Esophagus squamous epithelium (tissue), 5 donors: Measurements from ENCODE around the gene SEPTIN5. TPM values are rescaled to one million over a fixed set of nuclear protein-coding genes. Genes with fewer than 3 reads are reported as not detected.

Source experiments
- DNase-seq: peaks from one replicate; lab custom pipeline; 2025; lab: John Stamatoyannopoulos, UW
- H3K27ac ChIP-seq, 4 donors: fragments of 200-600 bp; sonication (generic); one replicate each; pipeline ENCODE4 v1.5.1; 2016 to 2019; ENCODE audit warnings: mild to moderate bottlenecking in 1 of 4
- H3K27me3 ChIP-seq, 4 donors: fragments of 200-600 bp; sonication (generic); 1 replicate in 3 of 4; 2 replicates in 1 of 4; pipeline versions ENCODE4 v1.5.1 to v1.6.0; 2017 to 2021; ENCODE audit warnings: antibody characterized with exemption in 1 of 4
- H3K36me3 ChIP-seq, 3 donors: fragments of 200-600 bp; sonication (generic); one replicate each; pipeline ENCODE4 v1.5.1; 2016 to 2019
- H3K4me1 ChIP-seq, 3 donors: fragments of 200-600 bp; sonication (generic); one replicate each; pipeline ENCODE4 v1.5.1; 2017 to 2019
- H3K4me3 ChIP-seq, 4 donors: fragments of 200-600 bp; sonication (generic); 1 replicate in 3 of 4; 2 replicates in 1 of 4; pipeline ENCODE4 v1.5.1; 2016 to 2019; ENCODE audit warnings: mild to moderate bottlenecking in 2 of 4, moderate library complexity in 1 of 4
- H3K9me3 ChIP-seq, 3 donors: fragments of 200-600 bp; sonication (generic); one replicate each; pipeline ENCODE4 v1.5.1; 2016 to 2019
- CTCF ChIP-seq, 6 experiments: fragments of 450-650 bp in 4 of 6; fragments of 200-600 bp in 2 of 6; sonication (generic) in 2 of 6; IDR thresholded peaks; one replicate each; pipeline ENCODE4 v1.5.1; 2016 to 2019; ENCODE audit warnings: antibody characterized with exemption in 6 of 6, mild to moderate bottlenecking in 4 of 6, moderate library complexity in 4 of 6
- POLR2A ChIP-seq, 4 donors: fragments of 450-650 bp; IDR thresholded peaks; one replicate each; pipeline ENCODE4 v1.6.1; 2017; ENCODE audit warnings: antibody characterized with exemption in 4 of 4, mild to moderate bottlenecking in 4 of 4, moderate library complexity in 3 of 4
- whole genome bisulfite sequencing, 2 donors: methylation state at CpG; one replicate each; pipeline ENCODE4 v1.1.5; 2018; 5-methylcytosine and 5-hydroxymethylcytosine counted together
- intact Hi-C: fragments of 100-400 bp; cut with DNase I; formaldehyde crosslinking; loops from one replicate; pipeline ENCODE4 v1.15.0; 2022
- total RNA-seq, 4 donors: library from RNA; depleted of rRNA; stranded (reverse); fragments of >200 nt; gene quantifications; one replicate each; pipeline ENCODE4 v1.1.0, GENCODE V29; 2016
- donor health status: DM: yes; HTN: yes; CAD: no.

SEPTIN5 gene
- total RNA-seq, 4 donors from 2014 or later = 19.8 to 69.7 (median 36.3) TPM

DNA sequence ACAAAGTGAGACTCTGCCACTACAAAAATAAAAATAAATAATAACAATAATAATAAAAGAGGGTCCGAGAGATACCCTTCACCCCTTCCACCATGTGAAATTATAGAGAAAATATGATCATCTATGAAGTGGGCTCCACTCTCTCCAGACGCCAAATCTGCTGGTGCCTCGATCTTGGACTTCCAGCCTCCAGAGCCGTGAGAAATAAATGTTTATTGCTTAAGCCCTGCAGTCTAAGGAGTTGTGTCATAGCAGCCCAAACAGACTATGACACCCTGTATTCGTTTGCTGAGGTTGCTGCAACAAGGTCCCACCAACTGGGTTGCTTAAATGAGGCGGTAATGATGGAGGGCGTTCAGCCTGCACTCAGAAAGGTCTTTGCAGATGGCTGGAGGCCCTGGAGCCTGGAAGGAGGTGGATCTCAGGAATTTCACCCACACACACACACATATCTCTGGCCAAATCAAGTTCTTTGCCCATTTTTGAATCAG is 7.6 kb upstream of the SEPTIN5 start:
- no peak overlapping the region for H3K4me3 ChIP-seq
- no peaks in the 10 kb centered on the region for H3K9me3 ChIP-seq
- no peak for DNase-seq
- no peak overlapping the region for H3K27ac ChIP-seq
- peaks cover 0 to 26% (median 0%) of the 10 kb centered on the region in 4 donors for H3K27me3 ChIP-seq
- H3K4me1 ChIP-seq = peaks cover 0 to 8% (median 0%) of the 10 kb centered on the region in 3 donors
- TF ChIP-seq POLR2A (IDR thresholded peaks at IDR 0.05) (no peak), CTCF (IDR thresholded peaks at IDR 0.05) (no peak)
- intact Hi-C loops = no loop called here
- 78 to 81% methylated on average over 6 to 7 of the region's 7 CpGs for WGBS, 2 donors
- H3K36me3 ChIP-seq = no peaks in the 10 kb centered on the region

DNA sequence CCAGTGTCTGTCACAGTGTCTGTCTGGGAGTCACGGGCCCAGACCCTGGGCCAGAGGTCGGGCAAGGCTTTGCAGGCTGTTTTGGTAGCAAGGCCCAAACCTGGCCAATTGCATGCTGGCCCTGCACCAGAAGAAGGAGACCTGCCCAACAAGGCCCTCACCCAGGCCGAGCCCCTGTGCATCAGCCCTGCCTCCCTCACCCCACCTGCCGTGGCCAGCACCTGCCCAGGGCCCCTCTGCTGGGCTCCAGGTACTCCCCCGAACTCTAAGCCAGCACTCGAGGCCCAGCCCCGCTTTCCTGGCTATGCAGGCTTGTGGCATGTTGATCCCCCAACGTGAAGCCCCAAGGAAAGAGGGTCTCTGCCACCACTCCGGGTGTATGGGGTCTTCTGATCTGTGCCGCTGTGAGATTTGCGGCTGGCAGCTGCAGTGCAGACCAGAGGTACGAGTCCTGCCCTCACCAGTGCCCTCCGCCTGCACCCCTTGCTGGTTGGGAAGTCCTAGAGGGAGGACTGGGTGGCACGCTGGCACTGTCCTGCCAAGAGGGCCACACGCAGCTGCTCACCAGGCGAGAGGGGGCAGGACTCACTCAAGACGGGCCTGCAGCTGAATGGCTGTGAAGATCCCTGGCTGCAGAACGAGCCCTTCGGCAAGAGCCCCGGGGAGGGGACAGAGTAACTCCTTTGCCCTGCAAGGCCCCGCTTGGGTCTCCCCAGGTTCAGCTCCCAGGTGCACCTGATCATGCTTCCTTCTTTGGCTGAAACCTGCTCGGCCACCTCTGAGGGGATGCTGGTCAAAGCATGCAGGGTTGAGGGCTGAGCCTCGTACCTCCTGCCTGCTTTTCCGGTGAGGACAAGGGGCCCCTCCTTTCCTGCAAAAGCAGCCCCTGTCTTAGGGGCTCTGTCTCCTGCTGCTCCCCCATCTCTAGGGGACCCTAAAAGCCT is 6.7 kb upstream of the SEPTIN5 start:
- peaks cover 0 to 26% (median 0%) of the 10 kb centered on the region in 4 donors for H3K27me3 ChIP-seq
- no peak for DNase-seq
- H3K36me3 ChIP-seq = no peaks in the 10 kb centered on the region
- no peak overlapping the region for H3K27ac ChIP-seq
- peaks cover 0 to 13% (median 0%) of the 10 kb centered on the region in 3 donors for H3K4me1 ChIP-seq
- H3K9me3 ChIP-seq = no peaks in the 10 kb centered on the region
- no peak for TF ChIP-seq POLR2A (IDR thresholded peaks at IDR 0.05)
- TF ChIP-seq CTCF (IDR thresholded peaks at IDR 0.05) = no peak
- intact Hi-C loops = no loop called here
- no peak overlapping the region for H3K4me3 ChIP-seq
- WGBS, 2 donors = 91 to 93% methylated on average over 4 to 8 of the region's 24 CpGs

DNA sequence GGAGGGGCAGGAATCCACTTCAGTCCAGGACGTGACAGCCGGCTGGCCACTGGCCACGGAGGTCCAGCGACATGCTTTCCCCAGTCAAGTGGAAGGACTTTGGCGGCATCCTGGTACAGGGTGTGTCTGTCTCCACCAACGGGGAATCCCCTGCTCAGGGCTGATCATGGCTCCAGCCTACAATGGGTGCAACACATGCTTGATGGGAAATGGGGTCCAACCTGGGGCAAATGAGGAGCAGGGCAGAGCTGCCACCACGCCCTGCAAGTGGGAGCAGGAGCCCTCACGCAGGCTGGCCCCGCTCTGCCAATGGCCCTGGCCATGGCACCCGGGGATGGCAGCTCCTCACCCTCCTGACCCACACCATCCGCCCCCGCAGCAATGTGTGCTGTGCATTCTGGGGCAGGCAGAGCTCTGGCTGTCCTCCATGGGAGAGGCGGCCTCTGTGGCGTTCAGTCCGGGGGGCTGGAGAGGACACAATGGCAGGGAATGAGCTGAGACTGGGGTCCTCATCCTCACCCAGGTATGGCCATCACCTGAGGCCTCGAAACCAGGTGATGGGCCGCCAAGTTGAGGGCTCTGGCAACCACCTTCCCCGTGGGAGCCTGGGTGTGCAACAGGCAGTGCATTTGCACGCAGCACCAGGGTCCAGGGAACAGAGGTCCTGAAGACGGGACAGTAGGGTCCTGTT is 5.8 kb upstream of the SEPTIN5 start:
- TF ChIP-seq POLR2A (IDR thresholded peaks at IDR 0.05) (no peak), CTCF (IDR thresholded peaks at IDR 0.05) (no peak)
- H3K27me3 ChIP-seq = peaks cover 0 to 30% (median 0%) of the 10 kb centered on the region in 4 donors
- peaks cover 0 to 17% (median 0%) of the 10 kb centered on the region in 3 donors for H3K4me1 ChIP-seq
- H3K27ac ChIP-seq = no peak overlapping the region
- no peaks in the 10 kb centered on the region for H3K9me3 ChIP-seq
- WGBS, 2 donors = 100% methylated on average over 1 of the region's 20 CpGs
- no peak overlapping the region for H3K4me3 ChIP-seq
- no peaks in the 10 kb centered on the region for H3K36me3 ChIP-seq
- DNase-seq = no peak
- intact Hi-C loops = no loop called here

DNA sequence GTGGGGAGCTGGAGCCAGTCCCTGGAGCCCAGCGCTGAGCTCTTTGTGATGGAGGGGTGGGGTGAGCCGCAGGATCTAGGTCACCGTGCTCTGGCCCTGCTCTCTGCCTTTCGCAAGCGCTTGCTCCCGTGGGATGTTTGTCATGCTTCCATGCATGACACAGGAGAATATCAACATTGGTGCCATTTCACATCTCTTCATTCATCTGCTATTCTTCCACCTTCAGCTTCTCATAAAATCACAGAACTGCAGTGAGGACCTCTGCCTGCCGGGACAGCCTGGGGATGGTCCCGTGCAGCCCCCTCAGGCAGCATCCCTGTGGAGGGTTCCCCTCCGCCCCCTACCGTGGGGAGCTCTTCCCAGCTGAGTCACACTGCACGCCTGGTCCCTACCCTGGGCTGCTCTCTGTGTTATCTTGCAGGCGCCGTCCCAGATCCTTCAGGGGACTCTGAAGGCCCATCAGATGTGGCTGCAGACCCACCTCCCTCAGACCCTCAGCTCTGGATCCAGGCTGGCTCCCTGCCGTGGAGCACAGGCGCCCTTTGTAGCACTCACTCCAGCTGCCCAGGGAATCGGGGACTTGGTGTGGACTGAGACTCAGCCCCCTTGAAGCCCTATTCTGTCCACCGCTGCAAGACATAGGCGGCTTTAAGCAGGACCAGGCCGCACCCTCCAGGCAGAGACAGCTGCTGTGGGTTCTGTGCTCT is 5.1 kb upstream of the SEPTIN5 start:
- DNase-seq = no peak
- Histone ChIP-seq H3K9me3 (no peaks in the 10 kb centered on the region), H3K4me3 (no peak overlapping the region), H3K27ac (no peak overlapping the region), H3K4me1 (peaks cover 0 to 24% (median 4%) of the 10 kb centered on the region in 3 donors), H3K27me3 (peaks cover 0 to 37% (median 0%) of the 10 kb centered on the region in 4 donors), H3K36me3 (no peaks in the 10 kb centered on the region)
- intact Hi-C loops = no loop called here
- TF ChIP-seq CTCF (IDR thresholded peaks at IDR 0.05) (no peak), POLR2A (IDR thresholded peaks at IDR 0.05) (no peak)
- 56 to 65% methylated on average over 8 to 14 of the region's 19 CpGs for WGBS, 2 donors
